ENCODE results near the gene ATF4. TPM values are rescaled to one million over a fixed set of nuclear protein-coding genes. Genes with fewer than 3 reads are reported as not detected.

The ATF4 gene
- total and polyA plus RNA-seq, 2 donors from 2014 or later, result 261 to 293 TPM

DNA sequence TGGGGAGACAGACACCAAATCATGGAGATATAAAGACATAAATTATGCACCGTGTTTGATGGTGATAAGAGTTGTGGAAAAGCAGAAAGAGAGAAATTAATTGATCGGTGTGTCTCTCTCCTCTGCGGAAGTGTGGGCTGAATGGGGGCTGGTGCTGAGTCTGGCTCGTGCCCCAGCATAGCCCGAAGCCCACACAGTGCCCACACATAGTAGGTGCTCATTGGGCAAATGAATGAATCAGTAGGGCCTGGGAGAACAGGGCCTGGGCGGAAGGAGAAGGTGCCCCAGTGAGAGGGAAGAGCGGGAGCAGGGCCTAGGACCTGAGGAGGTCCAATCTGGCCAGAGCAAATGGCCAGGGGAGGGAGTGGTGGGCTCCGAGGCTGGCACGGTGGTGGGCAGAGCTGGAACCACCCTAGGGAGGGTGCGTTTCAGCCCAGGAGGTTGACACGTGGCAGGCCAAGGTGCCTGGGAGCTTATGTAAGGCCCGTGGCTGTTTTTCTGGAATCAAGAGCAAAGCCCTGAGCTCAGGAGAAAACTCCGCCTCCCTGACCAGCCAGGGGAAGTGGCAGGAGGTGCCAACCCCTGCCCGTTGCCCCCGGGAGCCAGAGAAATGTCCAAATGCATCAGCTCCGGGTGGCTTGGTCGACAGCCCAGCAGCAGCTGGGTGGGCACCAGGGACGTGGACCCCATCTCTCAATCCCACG is 48.1 kb downstream of the ATF4 start:
- H3K9me3 ChIP-seq (ENCODE audit: control insufficient read depth in 2 of 3, insufficient read depth in 1 of 3, low read length in 3 of 3), result peaks cover 0 to 2% (median 0%) of the 10 kb centered on the region in 3 donors
- no peaks in the 10 kb centered on the region for H3K27me3 ChIP-seq (ENCODE audit: control insufficient read depth, insufficient read depth, low read length)
- peaks cover 0 to 3% (median 0%) of the 10 kb centered on the region in 3 donors for H3K36me3 ChIP-seq (ENCODE audit: control insufficient read depth in 2 of 3, insufficient read depth in 3 of 3, low read length in 3 of 3)
- TF ChIP-seq, protein P1, sequence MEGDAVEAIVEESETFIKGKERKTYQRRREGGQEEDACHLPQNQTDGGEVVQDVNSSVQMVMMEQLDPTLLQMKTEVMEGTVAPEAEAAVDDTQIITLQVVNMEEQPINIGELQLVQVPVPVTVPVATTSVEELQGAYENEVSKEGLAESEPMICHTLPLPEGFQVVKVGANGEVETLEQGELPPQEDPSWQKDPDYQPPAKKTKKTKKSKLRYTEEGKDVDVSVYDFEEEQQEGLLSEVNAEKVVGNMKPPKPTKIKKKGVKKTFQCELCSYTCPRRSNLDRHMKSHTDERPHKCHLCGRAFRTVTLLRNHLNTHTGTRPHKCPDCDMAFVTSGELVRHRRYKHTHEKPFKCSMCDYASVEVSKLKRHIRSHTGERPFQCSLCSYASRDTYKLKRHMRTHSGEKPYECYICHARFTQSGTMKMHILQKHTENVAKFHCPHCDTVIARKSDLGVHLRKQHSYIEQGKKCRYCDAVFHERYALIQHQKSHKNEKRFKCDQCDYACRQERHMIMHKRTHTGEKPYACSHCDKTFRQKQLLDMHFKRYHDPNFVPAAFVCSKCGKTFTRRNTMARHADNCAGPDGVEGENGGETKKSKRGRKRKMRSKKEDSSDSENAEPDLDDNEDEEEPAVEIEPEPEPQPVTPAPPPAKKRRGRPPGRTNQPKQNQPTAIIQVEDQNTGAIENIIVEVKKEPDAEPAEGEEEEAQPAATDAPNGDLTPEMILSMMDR (IDR thresholded peaks at IDR 0.05; ENCODE audit: borderline replicate concordance, extremely low read depth, insufficient read depth), result no peak
- H3K4me1 ChIP-seq (ENCODE audit: control insufficient read depth in 2 of 3, insufficient read depth in 2 of 3, low read depth in 1 of 3, low read length in 3 of 3), result no peaks in the 10 kb centered on the region
- FAIRE-seq (no peak), DNase-seq (no peak)
- H3K4me3 ChIP-seq (ENCODE audit: low read length in 3 of 3), result no peak overlapping the region
- H3K9ac ChIP-seq (ENCODE audit: low read length in 3 of 3), result no peak overlapping the region
- no peak overlapping the region for H3K27ac ChIP-seq (ENCODE audit: low read depth in 2 of 2, low read length in 2 of 2)
- intact Hi-C loops (cut with DNase I), result no loop called here

GRCh38 chr22:39569066-39569465 is 48.7 kb downstream of the ATF4 start:
- Histone ChIP-seq H3K27me3 (ENCODE audit: control insufficient read depth, insufficient read depth, low read length) (no peaks in the 10 kb centered on the region), H3K4me1 (ENCODE audit: control insufficient read depth in 2 of 3, insufficient read depth in 2 of 3, low read depth in 1 of 3, low read length in 3 of 3) (no peaks in the 10 kb centered on the region), H3K9ac (ENCODE audit: low read length in 3 of 3) (no peak overlapping the region), H3K9me3 (ENCODE audit: control insufficient read depth in 2 of 3, insufficient read depth in 1 of 3, low read length in 3 of 3) (peaks cover 0 to 2% (median 0%) of the 10 kb centered on the region in 3 donors), H3K4me3 (ENCODE audit: low read length in 3 of 3) (no peak overlapping the region), H3K36me3 (ENCODE audit: control insufficient read depth in 2 of 3, insufficient read depth in 3 of 3, low read length in 3 of 3) (peaks cover 0 to 2% (median 0%) of the 10 kb centered on the region in 3 donors), H3K27ac (ENCODE audit: low read depth in 2 of 2, low read length in 2 of 2) (no peak overlapping the region)
- no peak for DNase-seq
- TF ChIP-seq, protein P1 (IDR thresholded peaks at IDR 0.05; ENCODE audit: borderline replicate concordance, extremely low read depth, insufficient read depth), result no peak
- no peak for FAIRE-seq
- intact Hi-C loops (cut with DNase I), result no loop called here

GRCh38 chr22:39570226-39570625 is 49.9 kb downstream of the ATF4 start:
- H3K9me3 ChIP-seq (ENCODE audit: control insufficient read depth in 2 of 3, insufficient read depth in 1 of 3, low read length in 3 of 3), result peaks cover 0 to 2% (median 0%) of the 10 kb centered on the region in 3 donors
- H3K9ac ChIP-seq (ENCODE audit: low read length in 3 of 3), result no peak overlapping the region
- no peak for DNase-seq
- H3K36me3 ChIP-seq (ENCODE audit: control insufficient read depth in 2 of 3, insufficient read depth in 3 of 3, low read length in 3 of 3), result no peaks in the 10 kb centered on the region
- no peaks in the 10 kb centered on the region for H3K4me1 ChIP-seq (ENCODE audit: control insufficient read depth in 2 of 3, insufficient read depth in 2 of 3, low read depth in 1 of 3, low read length in 3 of 3)
- intact Hi-C loops (cut with DNase I), result no loop called here
- no peak for FAIRE-seq
- TF ChIP-seq, protein P1 (IDR thresholded peaks at IDR 0.05; ENCODE audit: borderline replicate concordance, extremely low read depth, insufficient read depth), result no peak
- no peak overlapping the region for H3K27ac ChIP-seq (ENCODE audit: low read depth in 2 of 2, low read length in 2 of 2)
- H3K4me3 ChIP-seq (ENCODE audit: low read length in 3 of 3), result no peak overlapping the region
- no peaks in the 10 kb centered on the region for H3K27me3 ChIP-seq (ENCODE audit: control insufficient read depth, insufficient read depth, low read length)
